WI38 (cell line): ENCODE results near the gene PXDN.
A peak's percentile ranks its signal among the peaks of the same experiment; 100 is the strongest.

Experiments used
- H3K4me3 ChIP-seq: 2 replicates; pipeline ENCODE4 v1.5.1; 2011; ENCODE audit warnings: low read depth, mild to moderate bottlenecking, control low read depth, low read length
- TF ChIP-seq, protein P1 (sequence below): IDR thresholded peaks from 2 replicates; pipeline ENCODE4 v1.5.1; 2012; ENCODE audit warnings: low read depth, mild to moderate bottlenecking, control low read depth, low read length

Gene PXDN

DNA sequence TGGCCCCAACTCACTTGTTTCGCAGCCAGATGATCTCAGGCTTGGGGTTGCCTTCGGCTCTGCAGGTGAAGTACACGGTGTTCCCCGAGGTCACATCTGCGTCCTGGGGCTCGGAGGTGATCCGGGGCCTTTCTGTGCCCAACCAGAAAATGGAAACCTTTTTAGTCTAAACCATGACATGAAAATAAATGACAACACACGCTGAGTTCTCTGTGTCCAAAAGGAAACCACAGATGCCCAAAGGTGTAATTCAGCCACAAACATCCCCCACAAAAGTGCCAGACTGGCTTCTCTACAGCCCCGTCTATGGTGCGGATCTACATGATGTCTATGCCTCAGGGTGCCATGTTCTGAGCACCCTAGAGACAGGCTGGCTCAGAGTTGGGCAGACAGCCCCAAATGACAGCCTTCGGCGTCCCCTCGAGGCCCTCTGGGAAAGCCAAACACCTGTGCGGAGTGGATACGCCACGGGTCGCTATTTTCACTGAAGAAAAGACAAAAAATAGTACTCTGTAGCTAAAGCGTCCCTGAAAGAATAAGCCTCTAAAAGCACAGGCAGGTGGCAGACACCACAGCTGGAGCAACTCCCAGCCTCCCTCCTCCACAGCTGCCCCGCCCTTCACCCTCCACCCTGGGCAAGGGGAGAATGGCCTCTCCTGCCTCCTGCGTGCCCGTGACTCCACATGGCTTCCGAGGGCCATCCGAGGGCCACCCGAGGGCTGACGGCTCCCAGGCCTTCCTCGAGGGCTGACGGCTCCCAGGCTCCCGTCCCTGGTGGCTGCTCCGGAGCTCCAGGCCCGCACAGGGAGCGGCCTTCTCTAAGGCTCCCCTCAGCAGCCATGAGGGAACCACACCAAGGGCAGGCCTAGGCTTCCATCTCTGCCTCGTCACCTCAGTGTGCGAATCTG, 67.1 kb downstream of the PXDN start:
- no peak overlapping the region for H3K4me3 ChIP-seq
- TF ChIP-seq, protein P1, sequence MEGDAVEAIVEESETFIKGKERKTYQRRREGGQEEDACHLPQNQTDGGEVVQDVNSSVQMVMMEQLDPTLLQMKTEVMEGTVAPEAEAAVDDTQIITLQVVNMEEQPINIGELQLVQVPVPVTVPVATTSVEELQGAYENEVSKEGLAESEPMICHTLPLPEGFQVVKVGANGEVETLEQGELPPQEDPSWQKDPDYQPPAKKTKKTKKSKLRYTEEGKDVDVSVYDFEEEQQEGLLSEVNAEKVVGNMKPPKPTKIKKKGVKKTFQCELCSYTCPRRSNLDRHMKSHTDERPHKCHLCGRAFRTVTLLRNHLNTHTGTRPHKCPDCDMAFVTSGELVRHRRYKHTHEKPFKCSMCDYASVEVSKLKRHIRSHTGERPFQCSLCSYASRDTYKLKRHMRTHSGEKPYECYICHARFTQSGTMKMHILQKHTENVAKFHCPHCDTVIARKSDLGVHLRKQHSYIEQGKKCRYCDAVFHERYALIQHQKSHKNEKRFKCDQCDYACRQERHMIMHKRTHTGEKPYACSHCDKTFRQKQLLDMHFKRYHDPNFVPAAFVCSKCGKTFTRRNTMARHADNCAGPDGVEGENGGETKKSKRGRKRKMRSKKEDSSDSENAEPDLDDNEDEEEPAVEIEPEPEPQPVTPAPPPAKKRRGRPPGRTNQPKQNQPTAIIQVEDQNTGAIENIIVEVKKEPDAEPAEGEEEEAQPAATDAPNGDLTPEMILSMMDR, result no peak

DNA sequence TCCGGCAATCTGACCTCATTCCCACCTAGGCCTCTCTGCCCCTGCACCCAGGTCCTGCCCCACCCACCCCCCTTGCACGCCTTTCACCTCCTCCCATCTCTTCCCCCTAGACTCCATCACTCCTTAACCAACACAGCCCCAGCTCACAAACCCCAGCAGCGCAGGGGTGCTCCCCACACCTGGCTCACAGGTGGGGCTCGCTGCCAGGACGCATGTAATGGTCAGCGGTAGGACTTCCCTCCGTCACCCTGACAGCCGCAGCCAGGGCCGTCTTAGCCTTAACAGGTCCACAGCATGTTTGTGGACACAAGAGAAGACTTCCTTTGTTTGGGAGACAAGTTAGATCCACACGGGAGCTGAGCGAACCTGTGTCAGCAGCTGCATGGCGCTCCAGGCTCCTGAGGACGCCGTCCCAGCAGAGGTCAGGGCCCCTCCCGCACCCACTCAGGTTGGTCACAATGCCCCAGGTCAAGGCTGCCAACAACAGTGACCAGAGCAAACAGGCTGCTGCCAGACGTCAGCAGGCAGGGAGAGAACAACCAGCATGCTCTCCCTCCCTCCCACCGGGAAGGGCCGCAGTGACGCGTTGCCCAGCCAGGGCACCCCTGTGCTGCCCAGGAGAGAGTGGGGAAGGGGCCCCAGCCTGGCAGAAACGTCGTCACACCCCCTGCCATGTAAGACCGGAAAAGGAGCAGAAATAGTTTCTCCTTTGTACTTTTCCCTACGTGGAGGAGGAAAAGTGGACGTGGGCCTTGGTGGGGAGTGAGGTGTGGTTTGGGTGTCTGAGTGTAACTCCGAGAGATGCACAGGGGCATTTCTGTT, 68.0 kb downstream of the PXDN start:
- H3K4me3 ChIP-seq, result no peak overlapping the region
- TF ChIP-seq, protein P1, result no peak

GRCh38 chr2:1675633-1676032, 68.7 kb downstream of the PXDN start:
- no peak overlapping the region for H3K4me3 ChIP-seq
- TF ChIP-seq, protein P1, result peak; percentile 78

DNA sequence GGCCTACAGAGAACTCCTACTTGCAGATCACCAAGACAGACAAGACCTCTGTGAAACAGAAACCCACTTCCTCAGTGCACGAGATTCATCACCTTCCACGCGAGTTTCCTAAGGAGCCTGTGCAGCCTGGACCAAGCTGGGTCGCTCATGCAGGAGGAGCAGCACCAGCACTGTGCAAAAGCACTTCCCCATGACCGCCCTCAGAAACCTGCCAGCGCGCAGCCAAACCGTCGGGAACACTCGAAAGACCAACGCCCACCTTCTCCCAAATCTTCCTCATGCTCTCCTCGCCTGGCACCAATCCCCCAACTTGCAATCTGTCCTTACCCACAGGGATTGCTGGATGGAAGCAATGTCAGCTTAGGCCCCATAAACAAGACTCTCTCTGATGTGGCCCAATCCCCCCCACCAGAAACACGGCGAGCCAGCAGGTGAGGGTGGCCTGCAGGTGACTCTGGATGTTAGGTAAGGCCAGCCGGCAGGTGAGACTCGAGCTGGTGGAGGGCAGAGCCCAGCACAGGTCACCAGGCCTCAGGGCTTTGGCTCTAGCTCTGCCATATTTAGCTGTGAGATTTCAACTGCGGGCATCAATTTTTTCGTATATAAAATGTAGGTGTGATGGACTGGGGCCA, 69.4 kb downstream of the PXDN start:
- H3K4me3 ChIP-seq, result no peak overlapping the region
- TF ChIP-seq, protein P1, result no peak

GRCh38 chr2:1674276-1674675, 70.0 kb downstream of the PXDN start:
- H3K4me3 ChIP-seq, result no peak overlapping the region
- TF ChIP-seq, protein P1, result no peak

DNA sequence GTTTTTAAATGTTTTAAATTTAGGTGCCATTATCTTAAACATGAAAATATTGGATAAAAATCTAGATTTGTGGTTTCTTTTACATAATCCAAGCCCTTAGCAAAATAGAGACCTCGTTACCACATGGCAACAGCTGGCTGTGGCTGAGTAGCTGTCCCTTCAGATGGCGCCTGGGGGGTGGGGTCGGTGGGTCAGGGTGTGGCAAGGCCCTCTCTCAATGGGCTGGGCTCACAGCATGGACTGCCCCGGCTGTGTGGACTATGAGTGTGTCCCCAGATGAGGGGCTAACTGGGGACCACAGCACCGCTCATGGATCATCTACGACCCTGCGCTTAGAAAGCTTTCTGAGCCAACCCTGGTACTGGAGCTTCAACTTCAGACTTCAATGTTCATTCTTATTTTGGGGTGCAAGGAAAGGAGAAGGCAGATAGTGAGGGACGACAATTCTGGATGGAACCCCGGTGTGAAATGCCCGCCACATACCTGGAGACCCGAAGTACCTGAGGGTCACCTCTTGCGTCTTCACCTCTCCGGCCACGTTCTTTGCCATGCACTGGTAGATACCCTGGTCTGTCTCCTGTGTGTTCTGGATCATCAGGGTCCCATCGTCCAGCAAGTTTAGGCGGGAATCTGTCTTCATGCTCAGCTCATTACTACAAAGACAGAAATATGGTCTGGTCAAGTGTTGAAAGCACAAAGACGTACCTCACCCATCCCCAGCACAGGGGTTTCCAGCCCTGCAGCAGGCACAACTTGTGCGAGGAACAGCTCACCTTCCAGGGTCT, 71.0 kb downstream of the PXDN start:
- no peak overlapping the region for H3K4me3 ChIP-seq
- TF ChIP-seq, protein P1, result no peak
